Ishikawa (cell line): ENCODE data around the gene MAD1L1.

Experiments
- CEBPB ChIP-seq: IDR thresholded peaks from 2 replicates; pipeline ENCODE4 v1.6.1; 2012
- CREB1 ChIP-seq: IDR thresholded peaks from 2 replicates; pipeline ENCODE4 v1.6.1; 2012; ENCODE audit warnings: low read depth
- EGR1 ChIP-seq: IDR thresholded peaks from 2 replicates; pipeline ENCODE4 v1.6.1; 2012
- EP300 ChIP-seq: IDR thresholded peaks from 2 replicates; pipeline ENCODE4 v1.6.1; 2012; ENCODE audit warnings: borderline replicate concordance
- FOXM1 ChIP-seq: IDR thresholded peaks from 2 replicates; pipeline ENCODE4 v1.6.1; 2012; ENCODE audit warnings: low read depth, borderline replicate concordance
- NFIC ChIP-seq: IDR thresholded peaks from 2 replicates; pipeline ENCODE4 v1.6.1; 2012
- RAD21 ChIP-seq: IDR thresholded peaks from 2 replicates; pipeline ENCODE4 v1.6.1; 2012; ENCODE audit warnings: low read depth
- TAF1 ChIP-seq: IDR thresholded peaks from 2 replicates; pipeline ENCODE4 v1.6.1; 2012; ENCODE audit warnings: low read depth, mild to moderate bottlenecking
- TCF12 ChIP-seq: IDR thresholded peaks from 2 replicates; pipeline ENCODE4 v1.6.1; 2012; ENCODE audit warnings: low read depth
- TEAD4 ChIP-seq: IDR thresholded peaks from 2 replicates; pipeline ENCODE4 v1.6.1; 2012
- YY1 ChIP-seq: IDR thresholded peaks from 2 replicates; pipeline ENCODE4 v1.6.1; 2012; ENCODE audit warnings: low read depth
- ZBTB7A ChIP-seq: IDR thresholded peaks from 2 replicates; pipeline ENCODE4 v1.6.1; 2012; ENCODE audit warnings: low read depth
- TF ChIP-seq, protein P1 (sequence below): IDR thresholded peaks from 2 replicates; pipeline ENCODE4 v1.6.1; 2012
- TF ChIP-seq, protein P2 (sequence below): IDR thresholded peaks from 2 replicates; pipeline ENCODE4 v1.6.1; 2012; ENCODE audit warnings: low read depth, mild to moderate bottlenecking
- TF ChIP-seq, protein P3 (sequence below): IDR thresholded peaks from 2 replicates; pipeline ENCODE4 v1.6.1; 2012

The MAD1L1 gene

DNA sequence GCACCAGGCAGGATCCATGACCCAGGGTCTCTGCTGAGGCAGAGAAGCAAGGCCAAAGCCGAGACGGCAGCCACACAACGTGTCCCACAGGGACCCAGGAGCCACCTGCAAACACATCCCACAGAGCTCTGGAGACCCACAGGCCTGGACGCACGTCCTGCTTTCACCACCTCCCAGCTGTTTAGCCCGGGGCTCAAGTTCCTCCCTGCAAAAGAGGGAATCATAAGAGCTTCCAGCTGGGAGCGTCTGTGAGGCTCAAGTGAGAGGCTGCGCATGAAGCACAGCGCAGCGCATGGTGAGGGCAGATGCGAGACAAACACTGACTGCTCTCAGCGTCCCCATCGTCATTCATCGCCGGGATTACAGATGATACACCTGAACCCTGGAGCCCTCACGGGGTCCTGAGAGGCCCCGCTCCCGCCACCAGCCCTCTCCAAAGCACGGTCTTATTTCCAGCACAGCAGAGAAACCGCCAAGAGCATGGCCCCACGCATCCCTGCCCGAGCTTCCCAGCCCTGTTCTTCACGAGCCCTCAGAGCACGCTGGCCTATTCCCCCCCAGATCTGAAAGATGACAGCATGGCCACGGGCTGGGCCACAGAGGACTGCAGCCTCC lies 88.7 kb downstream of the MAD1L1 start:
- TF ChIP-seq ZBTB7A (no peak), TCF12 (no peak), RAD21 (no peak), TAF1 (no peak), CREB1 (no peak), TEAD4 (no peak), EGR1 (no peak), NFIC (no peak), YY1 (no peak), FOXM1 (no peak), CEBPB (no peak), EP300 (no peak)
- TF ChIP-seq, protein P1, sequence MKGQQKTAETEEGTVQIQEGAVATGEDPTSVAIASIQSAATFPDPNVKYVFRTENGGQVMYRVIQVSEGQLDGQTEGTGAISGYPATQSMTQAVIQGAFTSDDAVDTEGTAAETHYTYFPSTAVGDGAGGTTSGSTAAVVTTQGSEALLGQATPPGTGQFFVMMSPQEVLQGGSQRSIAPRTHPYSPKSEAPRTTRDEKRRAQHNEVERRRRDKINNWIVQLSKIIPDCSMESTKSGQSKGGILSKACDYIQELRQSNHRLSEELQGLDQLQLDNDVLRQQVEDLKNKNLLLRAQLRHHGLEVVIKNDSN, result no peak
- TF ChIP-seq, protein P2, sequence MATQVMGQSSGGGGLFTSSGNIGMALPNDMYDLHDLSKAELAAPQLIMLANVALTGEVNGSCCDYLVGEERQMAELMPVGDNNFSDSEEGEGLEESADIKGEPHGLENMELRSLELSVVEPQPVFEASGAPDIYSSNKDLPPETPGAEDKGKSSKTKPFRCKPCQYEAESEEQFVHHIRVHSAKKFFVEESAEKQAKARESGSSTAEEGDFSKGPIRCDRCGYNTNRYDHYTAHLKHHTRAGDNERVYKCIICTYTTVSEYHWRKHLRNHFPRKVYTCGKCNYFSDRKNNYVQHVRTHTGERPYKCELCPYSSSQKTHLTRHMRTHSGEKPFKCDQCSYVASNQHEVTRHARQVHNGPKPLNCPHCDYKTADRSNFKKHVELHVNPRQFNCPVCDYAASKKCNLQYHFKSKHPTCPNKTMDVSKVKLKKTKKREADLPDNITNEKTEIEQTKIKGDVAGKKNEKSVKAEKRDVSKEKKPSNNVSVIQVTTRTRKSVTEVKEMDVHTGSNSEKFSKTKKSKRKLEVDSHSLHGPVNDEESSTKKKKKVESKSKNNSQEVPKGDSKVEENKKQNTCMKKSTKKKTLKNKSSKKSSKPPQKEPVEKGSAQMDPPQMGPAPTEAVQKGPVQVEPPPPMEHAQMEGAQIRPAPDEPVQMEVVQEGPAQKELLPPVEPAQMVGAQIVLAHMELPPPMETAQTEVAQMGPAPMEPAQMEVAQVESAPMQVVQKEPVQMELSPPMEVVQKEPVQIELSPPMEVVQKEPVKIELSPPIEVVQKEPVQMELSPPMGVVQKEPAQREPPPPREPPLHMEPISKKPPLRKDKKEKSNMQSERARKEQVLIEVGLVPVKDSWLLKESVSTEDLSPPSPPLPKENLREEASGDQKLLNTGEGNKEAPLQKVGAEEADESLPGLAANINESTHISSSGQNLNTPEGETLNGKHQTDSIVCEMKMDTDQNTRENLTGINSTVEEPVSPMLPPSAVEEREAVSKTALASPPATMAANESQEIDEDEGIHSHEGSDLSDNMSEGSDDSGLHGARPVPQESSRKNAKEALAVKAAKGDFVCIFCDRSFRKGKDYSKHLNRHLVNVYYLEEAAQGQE, result no peak
- TF ChIP-seq, protein P3, sequence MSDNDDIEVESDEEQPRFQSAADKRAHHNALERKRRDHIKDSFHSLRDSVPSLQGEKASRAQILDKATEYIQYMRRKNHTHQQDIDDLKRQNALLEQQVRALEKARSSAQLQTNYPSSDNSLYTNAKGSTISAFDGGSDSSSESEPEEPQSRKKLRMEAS, result no peak

DNA sequence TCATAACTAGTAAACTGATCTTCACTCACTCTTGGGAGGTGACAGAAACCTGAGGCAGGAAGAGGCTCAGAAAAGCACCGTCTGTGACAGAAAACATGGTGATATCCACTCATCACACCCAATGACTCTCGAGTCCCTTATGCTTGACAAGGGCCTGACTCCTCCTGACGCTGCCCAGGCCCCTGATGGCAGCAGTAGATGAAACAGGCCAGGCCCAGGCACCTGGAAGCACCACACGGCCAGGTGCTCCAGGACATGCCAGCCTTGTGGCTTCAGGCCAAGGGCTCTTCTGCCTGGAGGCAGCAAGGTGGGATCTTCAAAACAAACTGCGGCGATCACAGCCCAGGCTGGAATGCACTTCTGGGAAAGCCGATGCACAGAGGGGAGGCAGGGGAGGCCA lies 89.3 kb downstream of the MAD1L1 start:
- TF ChIP-seq NFIC (no peak), CREB1 (no peak), EP300 (no peak), YY1 (no peak), RAD21 (no peak), TAF1 (no peak), EGR1 (no peak), TEAD4 (no peak), ZBTB7A (no peak), FOXM1 (no peak)
- TF ChIP-seq, protein P3, result no peak
- TF ChIP-seq, protein P2, result no peak

DNA sequence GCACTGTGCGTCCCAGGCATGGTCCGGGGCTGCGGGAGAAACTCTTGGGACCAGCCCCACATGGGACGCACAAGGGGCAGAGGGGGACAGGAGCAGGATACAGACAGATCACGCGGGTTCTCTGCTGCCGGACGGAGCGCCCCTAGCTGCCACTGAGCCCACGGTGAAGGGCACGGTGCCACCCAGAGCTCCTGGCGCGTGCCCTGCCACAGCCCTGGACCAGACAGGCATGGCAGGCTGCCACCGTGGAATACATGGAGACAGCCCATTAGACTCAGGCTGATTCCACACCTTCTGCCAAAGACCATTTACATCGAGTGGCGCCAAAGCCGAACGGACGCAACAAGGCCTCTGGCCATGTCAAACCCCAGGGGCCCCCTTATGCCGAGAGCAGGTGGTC lies 90.4 kb downstream of the MAD1L1 start:
- TF ChIP-seq EP300 (no peak), FOXM1 (no peak), YY1 (no peak), RAD21 (no peak), TCF12 (no peak), ZBTB7A (no peak)
- TF ChIP-seq, protein P2, result no peak
- TF ChIP-seq, protein P1, result no peak

DNA sequence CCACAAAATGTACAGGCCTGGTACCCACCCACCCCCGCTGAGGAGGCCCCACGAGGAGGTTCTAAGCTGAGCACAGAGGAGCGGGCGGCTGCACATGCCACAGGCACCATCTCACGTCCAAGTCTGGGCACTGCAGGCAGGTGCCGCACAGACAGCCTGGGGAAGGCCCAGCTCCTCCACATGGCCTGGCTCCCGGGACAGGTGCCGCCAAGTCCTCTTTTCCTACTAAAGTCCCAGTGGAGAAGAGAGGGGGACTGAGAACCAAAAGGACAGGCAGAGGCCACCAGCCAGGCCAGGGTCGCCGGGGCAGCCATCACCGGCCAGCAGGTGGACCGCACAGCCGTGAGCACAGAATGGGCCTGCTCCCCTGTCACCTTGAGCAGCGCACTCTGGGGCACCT lies 91.1 kb downstream of the MAD1L1 start:
- no peak for TF ChIP-seq TEAD4
- TF ChIP-seq, protein P1, result no peak
- no peak for TF ChIP-seq RAD21
- TF ChIP-seq NFIC, result no peak
